Measurements from ENCODE around the gene GPR135. TPM values are rescaled to one million over a fixed set of nuclear protein-coding genes. Genes with fewer than 3 reads are reported as not detected.

The GPR135 gene
- total and polyA plus RNA-seq, 2 of the 13 experiments (the other 11 are each of a cell fraction or from before 2014, with no cell fraction given) = 0.46 to 1.3 TPM

GRCh38 chr14:59483819-59484638, 18.8 kb upstream of the GPR135 start, which contains the start of the genes JKAMP and L3HYPDH (continued):
- TF ChIP-seq GRHL1 (CRISPR knock-in tag; conservative IDR thresholded peaks at IDR 0.05) (no peak), PAX8 (CRISPR knock-in tag; IDR thresholded peaks at IDR 0.05; ENCODE audit: borderline replicate concordance) (0 out of 2 replicates have a peak, but pooled peaks have one; percentile 11), AHR (CRISPR knock-in tag; IDR thresholded peaks at IDR 0.05) (peak; percentile 92), NFKB2 (CRISPR knock-in tag; IDR thresholded peaks at IDR 0.05; ENCODE audit: borderline replicate concordance) (peak; percentile 97; the same call in 1 of the 2 replicates), HOXA9 (CRISPR knock-in tag; IDR thresholded peaks at IDR 0.05; ENCODE audit: borderline replicate concordance) (peak; percentile 92; the same call in 1 of the 2 replicates), MAZ (IDR thresholded peaks at IDR 0.05; ENCODE audit: borderline replicate concordance, low read depth, low read length) (no peak), MAZ (CRISPR knock-in tag; IDR thresholded peaks at IDR 0.05; ENCODE audit: low read depth) (peak; percentile 88), ZNF263 (CRISPR knock-in tag; IDR thresholded peaks at IDR 0.05) (peak; percentile 80), ZSCAN20 (CRISPR knock-in tag; IDR thresholded peaks at IDR 0.05; ENCODE audit: borderline replicate concordance) (peak; percentile 78; the same call in 1 of the 2 replicates), NAIF1 (CRISPR knock-in tag; IDR thresholded peaks at IDR 0.05; ENCODE audit: borderline replicate concordance) (peak; percentile 83; the same call in 1 of the 2 replicates), BCL6 (CRISPR knock-in tag; IDR thresholded peaks at IDR 0.05) (peak; percentile 44; the same call in 1 of the 2 replicates), RXRB (CRISPR knock-in tag; IDR thresholded peaks at IDR 0.05; ENCODE audit: borderline replicate concordance) (peak; percentile 50), BRD4 (CRISPR knock-in tag; IDR thresholded peaks at IDR 0.05) (peak; percentile 92; the same call in 1 of the 2 replicates), JUND (CRISPR knock-in tag; IDR thresholded peaks at IDR 0.05) (peak; percentile 34; the same call in 1 of the 2 replicates), POLR2AphosphoS2 (IDR thresholded peaks at IDR 0.05; ENCODE audit: low read depth, low read length) (0 out of 2 replicates have a peak, but pooled peaks have one; percentile 53), DNMT3B (CRISPR knock-in tag; conservative IDR thresholded peaks at IDR 0.05) (peak; percentile 48; the same call in 1 of the 2 replicates), MEIS2 (CRISPR knock-in tag; IDR thresholded peaks at IDR 0.05) (peak; percentile 96), ZNF784 (CRISPR knock-in tag; IDR thresholded peaks at IDR 0.05; ENCODE audit: borderline replicate concordance) (peak; percentile 79; the same call in 1 of the 2 replicates), ZUFSP (CRISPR knock-in tag; IDR thresholded peaks at IDR 0.05; ENCODE audit: borderline replicate concordance) (no peak)
- TF ChIP-seq, protein P1, sequence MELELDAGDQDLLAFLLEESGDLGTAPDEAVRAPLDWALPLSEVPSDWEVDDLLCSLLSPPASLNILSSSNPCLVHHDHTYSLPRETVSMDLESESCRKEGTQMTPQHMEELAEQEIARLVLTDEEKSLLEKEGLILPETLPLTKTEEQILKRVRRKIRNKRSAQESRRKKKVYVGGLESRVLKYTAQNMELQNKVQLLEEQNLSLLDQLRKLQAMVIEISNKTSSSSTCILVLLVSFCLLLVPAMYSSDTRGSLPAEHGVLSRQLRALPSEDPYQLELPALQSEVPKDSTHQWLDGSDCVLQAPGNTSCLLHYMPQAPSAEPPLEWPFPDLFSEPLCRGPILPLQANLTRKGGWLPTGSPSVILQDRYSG (CRISPR knock-in tag; IDR thresholded peaks at IDR 0.05) = peak; percentile 97
- TF ChIP-seq, protein P2, sequence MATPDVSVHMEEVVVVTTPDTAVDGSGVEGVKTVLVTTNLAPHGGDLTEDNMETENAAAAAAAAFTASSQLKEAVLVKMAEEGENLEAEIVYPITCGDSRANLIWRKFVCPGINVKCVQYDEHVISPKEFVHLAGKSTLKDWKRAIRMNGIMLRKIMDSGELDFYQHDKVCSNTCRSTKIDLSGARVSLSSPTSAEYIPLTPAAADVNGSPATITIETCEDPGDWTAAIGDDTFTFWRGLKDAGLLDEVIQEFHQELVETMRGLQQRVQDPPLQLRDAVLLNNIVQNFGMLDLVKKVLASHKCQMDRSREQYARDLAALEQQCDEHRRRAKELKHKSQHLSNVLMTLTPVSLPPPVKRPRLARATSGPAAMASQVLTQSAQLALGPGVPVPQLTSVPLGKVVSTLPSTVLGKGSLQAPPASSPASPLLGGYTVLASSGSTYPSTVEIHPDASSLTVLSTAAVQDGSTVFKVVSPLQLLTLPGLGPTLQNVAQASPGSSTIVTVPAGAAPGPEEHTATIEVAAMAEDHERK (CRISPR knock-in tag; IDR thresholded peaks at IDR 0.05; ENCODE audit: low read depth) = peak; percentile 25; the same call in 1 of the 2 replicates

Data from HepG2 (cell line).